OCI-LY7 (cell line): Measurements from ENCODE around the gene ITK. TPM values are rescaled to one million over a fixed set of nuclear protein-coding genes. Genes with fewer than 3 reads are reported as not detected.

Source experiments
- BruUV-seq: library from RNA; stranded (reverse); fragments of 400-500 nt; replicated peaks from 2 replicates; lab custom pipeline; 2021; lab: Mats Ljungman, UMichigan
- CTCF ChIA-PET: fragments of 300-600 bp; sonication (Branson Sonifier 250); formaldehyde crosslinking; loops from one replicate; lab custom pipeline; 2022; ENCODE audit warnings: antibody characterized with exemption; ENCODE audit not compliant: unreplicated experiment; lab: Charles Lee
- POLR2A ChIA-PET: fragments of 300-600 bp; sonication (Branson Sonifier 250); formaldehyde crosslinking; loops from one replicate; lab custom pipeline; 2022; ENCODE audit warnings: antibody characterized with exemption; lab: Charles Lee
- DNase-seq: peaks from one replicate; pipeline ENCODE4 v3.0.0-alpha.2; 2015; ENCODE audit warnings: low spot score
- H2AFZ ChIP-seq: fragments of 200-600 bp; sonication (generic), shearing (Covaris generic); 2 replicates; pipeline ENCODE4 v1.6.1; 2014; ENCODE audit warnings: mild to moderate bottlenecking, antibody characterized with exemption, low read length, moderate library complexity
- H3K27ac ChIP-seq: fragments of 200-600 bp; sonication (generic); 2 replicates; pipeline ENCODE4 v1.5.1; 2014; ENCODE audit warnings: mixed run types, low read depth, mild to moderate bottlenecking, moderate library complexity, low read length, inconsistent platforms; ENCODE audit not compliant: poor library complexity, severe bottlenecking
- H3K36me3 ChIP-seq: fragments of 200-600 bp; sonication (generic); 2 replicates; pipeline ENCODE4 v1.6.1; 2014; ENCODE audit warnings: mild to moderate bottlenecking, antibody characterized with exemption, low read length, moderate library complexity, mixed read lengths; ENCODE audit not compliant: insufficient read depth
- H3K4me1 ChIP-seq: fragments of 200-600 bp; sonication (generic); 2 replicates; pipeline ENCODE4 v1.5.1; 2014; ENCODE audit warnings: mild to moderate bottlenecking, low read length; ENCODE audit not compliant: insufficient read depth, poor library complexity, severe bottlenecking
- H3K4me2 ChIP-seq: fragments of 200-600 bp; sonication (generic); 2 replicates; pipeline ENCODE4 v1.6.1; 2014; ENCODE audit warnings: mild to moderate bottlenecking, low read length
- H3K4me3 ChIP-seq: fragments of 200-600 bp; sonication (generic); 2 replicates; pipeline ENCODE4 v1.5.1; 2014; ENCODE audit warnings: mild to moderate bottlenecking, low read depth, low read length; ENCODE audit not compliant: poor library complexity, severe bottlenecking
- H3K79me2 ChIP-seq: fragments of 200-600 bp; sonication (generic); 2 replicates; pipeline ENCODE4 v1.6.1; 2016; ENCODE audit warnings: low read depth, mild to moderate bottlenecking, low read length, moderate library complexity, mixed read lengths; ENCODE audit not compliant: insufficient read depth
- H3K9me2 ChIP-seq: fragments of 200-600 bp; sonication (generic); 2 replicates; pipeline ENCODE4 v1.6.1; 2016; ENCODE audit warnings: mild to moderate bottlenecking, low read length, mixed read lengths; ENCODE audit not compliant: insufficient read depth
- H3K9me3 ChIP-seq: fragments of 200-600 bp; sonication (generic); 2 replicates; pipeline ENCODE4 v1.6.1; 2014; ENCODE audit warnings: mild to moderate bottlenecking, mixed run types, low read length, mixed read lengths
- H4K20me1 ChIP-seq: fragments of 200-600 bp; sonication (generic); 2 replicates; pipeline ENCODE4 v1.6.1; 2014; ENCODE audit warnings: mild to moderate bottlenecking, antibody characterized with exemption, low read length, moderate library complexity, mixed read lengths; ENCODE audit not compliant: insufficient read depth
- EZH2phosphoT487 ChIP-seq: fragments of 200-600 bp; sonication (generic); IDR thresholded peaks from 2 replicates; pipeline ENCODE4 v1.6.1; 2018; ENCODE audit warnings: low read depth, borderline replicate concordance, mild to moderate bottlenecking, mixed run types, antibody characterized with exemption, low read length, moderate library complexity, mixed read lengths
- intact Hi-C: fragments of 100-400 bp; cut with micrococcal nuclease; formaldehyde crosslinking; loops from one replicate; pipeline ENCODE4 v1.10.0; 2022; ENCODE audit not compliant: unreplicated experiment
- total RNA-seq, 2 experiments: library from RNA; depleted of rRNA in 1 of 2; stranded (reverse); fragments of >200 nt in 1 of 2; shearing (Covaris generic) in 1 of 2; gene quantifications; 2 replicates each; pipeline ENCODE4 v1.2.3, GENCODE V29; 2014 to 2022
- TF ChIP-seq, protein P1 (sequence below): fragments of 200-600 bp; sonication (generic); conservative IDR thresholded peaks from 2 replicates; pipeline ENCODE4 v1.5.1; 2014; ENCODE audit warnings: mild to moderate bottlenecking, antibody characterized with exemption, low read length, moderate library complexity, mixed read lengths

Gene ITK
- total RNA-seq, 2 experiments from 2014 or later, result not detected

- ChIA-PET CTCF (interaction anchor here (0.6 to 1.0 kb wide), 3 partner anchors 10 to 460 kb away, joined by 3 to 5 read pairs (median 3); no protein-coding TSS in a partner anchor), POLR2A (interaction anchor here (0.7 to 8.6 kb wide), 5 partner anchors 10 to 151 kb away, joined by 3 to 64 read pairs (median 3); no protein-coding TSS in a partner anchor)
- no peak overlapping the region for H2AFZ ChIP-seq
- peaks cover 8% of the 10 kb centered on the region; the same call in 1 of the 2 replicates for H4K20me1 ChIP-seq
- TF ChIP-seq EZH2phosphoT487, result no peak
- TF ChIP-seq, protein P1, sequence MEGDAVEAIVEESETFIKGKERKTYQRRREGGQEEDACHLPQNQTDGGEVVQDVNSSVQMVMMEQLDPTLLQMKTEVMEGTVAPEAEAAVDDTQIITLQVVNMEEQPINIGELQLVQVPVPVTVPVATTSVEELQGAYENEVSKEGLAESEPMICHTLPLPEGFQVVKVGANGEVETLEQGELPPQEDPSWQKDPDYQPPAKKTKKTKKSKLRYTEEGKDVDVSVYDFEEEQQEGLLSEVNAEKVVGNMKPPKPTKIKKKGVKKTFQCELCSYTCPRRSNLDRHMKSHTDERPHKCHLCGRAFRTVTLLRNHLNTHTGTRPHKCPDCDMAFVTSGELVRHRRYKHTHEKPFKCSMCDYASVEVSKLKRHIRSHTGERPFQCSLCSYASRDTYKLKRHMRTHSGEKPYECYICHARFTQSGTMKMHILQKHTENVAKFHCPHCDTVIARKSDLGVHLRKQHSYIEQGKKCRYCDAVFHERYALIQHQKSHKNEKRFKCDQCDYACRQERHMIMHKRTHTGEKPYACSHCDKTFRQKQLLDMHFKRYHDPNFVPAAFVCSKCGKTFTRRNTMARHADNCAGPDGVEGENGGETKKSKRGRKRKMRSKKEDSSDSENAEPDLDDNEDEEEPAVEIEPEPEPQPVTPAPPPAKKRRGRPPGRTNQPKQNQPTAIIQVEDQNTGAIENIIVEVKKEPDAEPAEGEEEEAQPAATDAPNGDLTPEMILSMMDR, result no peak
- no peaks in the 10 kb centered on the region for H3K9me2 ChIP-seq
- BruUV-seq, result no TSS peak
- peak overlapping the region; percentile 14 for H3K4me3 ChIP-seq
- peaks cover 6% of the 10 kb centered on the region; the same call in 1 of the 2 replicates for H3K9me3 ChIP-seq
- peaks cover 63% of the 10 kb centered on the region for H3K36me3 ChIP-seq
- H3K27ac ChIP-seq, result peak overlapping the region; percentile 59
- peaks cover 75% of the 10 kb centered on the region for H3K79me2 ChIP-seq
- intact Hi-C loops, result loop anchor here (1.0 kb wide), 3 partner anchors 10 to 30 kb away; partner anchors contain the start of gene CYFIP2
- peak; percentile 89 for DNase-seq
- H3K4me1 ChIP-seq, result peaks cover 29% of the 10 kb centered on the region
- H3K4me2 ChIP-seq, result peak overlapping the region; percentile 65
Measured at GRCh38 chr5:157283434-157283833, 102.8 kb downstream of the ITK start.

DNA sequence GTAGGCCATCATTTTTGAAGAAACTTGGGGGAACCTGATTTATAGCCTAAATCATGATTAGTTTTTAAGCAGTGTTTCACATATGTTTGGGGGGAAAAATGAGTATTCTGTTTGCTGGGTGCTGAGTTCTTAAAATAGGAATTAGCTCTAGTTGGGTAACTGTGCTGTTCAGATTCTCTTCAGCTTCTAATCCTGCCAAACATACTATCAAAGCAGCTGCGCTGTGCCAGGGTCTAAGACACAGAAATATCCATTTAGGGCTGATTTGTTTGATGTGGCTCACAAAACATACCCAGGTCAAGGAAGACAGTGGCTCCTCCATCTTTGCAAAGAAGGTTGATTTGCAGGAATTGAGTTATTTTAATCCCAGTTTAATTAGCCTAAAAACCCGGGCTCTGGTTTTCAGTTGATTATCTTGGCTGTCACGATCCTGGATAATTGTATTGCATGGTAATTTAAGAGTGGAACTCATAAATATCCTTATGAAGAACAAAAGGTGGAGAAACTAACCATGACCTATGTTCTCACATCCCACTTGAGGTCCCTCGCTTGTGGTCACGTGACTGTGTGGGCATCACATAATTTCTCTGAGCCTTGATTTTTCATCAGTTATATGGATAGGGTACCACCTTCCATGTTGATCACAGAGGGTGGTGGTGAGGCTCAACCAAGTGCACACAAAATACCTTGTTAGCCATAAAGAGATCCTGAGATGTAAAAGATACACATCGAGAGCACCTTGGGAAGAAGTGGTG is 104.0 kb downstream of the ITK start:
- DNase-seq, result no peak
- Histone ChIP-seq H2AFZ (no peak overlapping the region), H3K9me3 (peaks cover 6% of the 10 kb centered on the region; the same call in 1 of the 2 replicates), H4K20me1 (peaks cover 8% of the 10 kb centered on the region; the same call in 1 of the 2 replicates), H3K4me3 (no peak overlapping the region), H3K9me2 (no peaks in the 10 kb centered on the region), H3K27ac (no peak overlapping the region), H3K36me3 (peaks cover 65% of the 10 kb centered on the region), H3K79me2 (peaks cover 63% of the 10 kb centered on the region), H3K4me2 (peak overlapping the region; percentile 65), H3K4me1 (peaks cover 29% of the 10 kb centered on the region)
- intact Hi-C loops, result no loop called here
- TF ChIP-seq, protein P1, result no peak
- TF ChIP-seq EZH2phosphoT487, result no peak
- CTCF ChIA-PET, result no interaction called here
- POLR2A ChIA-PET, result interaction anchor here (1.5 to 8.6 kb wide), 2 partner anchors 11 to 17 kb away, joined by 11 to 64 read pairs; no protein-coding TSS in a partner anchor
- no TSS peak for BruUV-seq
